Common myeloid progenitor, CD34-positive (primary cell): ENCODE data around the gene CFH.
A peak's percentile ranks its signal among the peaks of the same experiment; 100 is the strongest.

Experiments
- CTCF ChIA-PET: fragments of 350-600 bp; sonication (Branson Sonifier 250); formaldehyde crosslinking; loops from one replicate; lab custom pipeline; 2021; ENCODE audit warnings: antibody characterized with exemption; lab: Charles Lee
- POLR2A ChIA-PET: fragments of 350-600 bp; sonication (Branson Sonifier 250); formaldehyde crosslinking; loops from one replicate; lab custom pipeline; 2021; ENCODE audit warnings: antibody characterized with exemption; lab: Charles Lee
- DNase-seq, 3 donors: peaks; one replicate each; pipeline versions ENCODE4 v3.0.0 to v3.0.0-alpha.2; 2013
- H3K27ac ChIP-seq, 2 experiments: 1 replicate in 1 of 2; 2 replicates in 1 of 2; pipeline ENCODE4 v1.7.0; 2013; ENCODE audit warnings: inconsistent platforms in 2 of 2, low read length in 2 of 2, mild to moderate bottlenecking in 2 of 2, low read depth in 1 of 2, moderate library complexity in 1 of 2; ENCODE audit not compliant: severe bottlenecking in 2 of 2, insufficient read depth in 1 of 2, poor library complexity in 1 of 2
- H3K27me3 ChIP-seq, 5 experiments: replicated peaks in 2 of 5; 1 replicate in 3 of 5; 2 replicates in 2 of 5; pipeline versions ENCODE4 v1.6.1 to v1.7.0; 2013; ENCODE audit warnings: low read length in 4 of 5, mild to moderate bottlenecking in 2 of 5, moderate library complexity in 2 of 5, inconsistent platforms in 1 of 5; ENCODE audit not compliant: insufficient read depth in 5 of 5, control insufficient read depth in 4 of 5
- H3K36me3 ChIP-seq, 4 experiments: 1 replicate in 2 of 4; 2 replicates in 2 of 4; pipeline versions ENCODE4 v1.6.1 to v1.7.0; 2013; ENCODE audit warnings: low read length in 3 of 4, control low read depth in 1 of 4, mild to moderate bottlenecking in 1 of 4; ENCODE audit not compliant: control insufficient read depth in 4 of 4, insufficient read depth in 4 of 4
- H3K4me1 ChIP-seq, 4 experiments: 1 replicate in 3 of 4; 2 replicates in 1 of 4; pipeline versions ENCODE4 v1.6.1 to v1.7.1; 2013; ENCODE audit warnings: low read length in 3 of 4, mild to moderate bottlenecking in 3 of 4, control low read depth in 1 of 4, inconsistent platforms in 1 of 4, moderate library complexity in 1 of 4; ENCODE audit not compliant: control insufficient read depth in 4 of 4, insufficient read depth in 4 of 4; ENCODE audit errors: control extremely low read depth in 1 of 4
- H3K4me3 ChIP-seq, 7 experiments: 1 replicate in 4 of 7; 2 replicates in 3 of 7; pipeline versions ENCODE4 v1.5.1 to v1.7.0; 2013; ENCODE audit warnings: mild to moderate bottlenecking in 7 of 7, low read length in 6 of 7, moderate library complexity in 6 of 7, inconsistent platforms in 2 of 7, low read depth in 2 of 7, control low read depth in 1 of 7; ENCODE audit not compliant: insufficient read depth in 4 of 7, control insufficient read depth in 1 of 7; ENCODE audit errors: extremely low read depth in 1 of 7
- H3K9me3 ChIP-seq, 5 experiments: 1 replicate in 4 of 5; 2 replicates in 1 of 5; pipeline versions ENCODE4 v1.6.1 to v1.7.1; 2013; ENCODE audit warnings: low read length in 4 of 5, mild to moderate bottlenecking in 2 of 5, inconsistent platforms in 1 of 5, low read depth in 1 of 5, moderate library complexity in 1 of 5; ENCODE audit not compliant: control insufficient read depth in 4 of 5, insufficient read depth in 2 of 5; ENCODE audit errors: control extremely low read depth in 1 of 5
- WGBS: methylation state at CpG from one replicate; pipeline ENCODE4 v1.1.5; 2013; ENCODE audit not compliant: insufficient coverage; 5-methylcytosine and 5-hydroxymethylcytosine counted together

Gene CFH

GRCh38 chr1:196677781-196678509 lies 26.1 kb downstream of the CFH start:
- no CpG with 5 or more reads among the region's 2 CpGs for WGBS
- no peak for DNase-seq
- ChIA-PET POLR2A (no interaction called here), CTCF (no interaction called here)
- Histone ChIP-seq H3K4me1 (no peaks in the 10 kb centered on the region), H3K36me3 (peaks cover 0 to 12% (median 5%) of the 10 kb centered on the region in 4 experiments), H3K9me3 (no peaks in the 10 kb centered on the region), H3K27ac (no peak overlapping the region), H3K27me3 (no peaks in the 10 kb centered on the region), H3K4me3 (no peak overlapping the region)

GRCh38 chr1:196678510-196678884 lies 26.7 kb downstream of the CFH start:
- no peak overlapping the region for H3K27ac ChIP-seq
- ChIA-PET CTCF (no interaction called here), POLR2A (no interaction called here)
- 90% methylated on average over 3 of the region's 3 CpGs for WGBS
- H3K27me3 ChIP-seq, result no peaks in the 10 kb centered on the region
- H3K4me3 ChIP-seq, result no peak overlapping the region
- H3K9me3 ChIP-seq, result no peaks in the 10 kb centered on the region
- H3K4me1 ChIP-seq, result no peaks in the 10 kb centered on the region
- peaks cover 0 to 12% (median 5%) of the 10 kb centered on the region in 4 experiments for H3K36me3 ChIP-seq
- no peak for DNase-seq

DNA sequence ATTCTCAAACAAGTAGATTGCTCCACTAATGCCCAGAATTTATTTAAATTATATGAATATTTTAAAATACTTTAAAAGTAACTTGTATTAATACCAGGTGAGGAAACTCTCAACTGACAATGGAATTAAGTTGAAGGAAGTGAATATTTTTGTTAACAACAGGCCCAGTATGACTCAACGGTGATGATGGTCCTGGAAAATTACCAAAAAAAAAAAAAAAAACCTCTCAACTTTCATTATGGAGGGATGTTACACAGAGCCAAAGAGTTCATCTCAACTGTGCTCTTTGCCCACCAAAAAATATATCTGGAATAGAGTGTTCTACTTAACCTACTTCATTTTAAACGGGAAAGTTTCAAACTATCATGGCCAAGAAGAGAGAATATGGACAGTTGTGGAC lies 28.3 kb downstream of the CFH start:
- no peaks in the 10 kb centered on the region for H3K4me1 ChIP-seq
- DNase-seq, result no peak
- no peak overlapping the region for H3K4me3 ChIP-seq
- no peak overlapping the region for H3K27ac ChIP-seq
- ChIA-PET CTCF (no interaction called here), POLR2A (no interaction called here)
- no peaks in the 10 kb centered on the region for H3K27me3 ChIP-seq
- 100% methylated on average over 1 of the region's 2 CpGs for WGBS
- H3K36me3 ChIP-seq, result peaks cover 0 to 12% (median 5%) of the 10 kb centered on the region in 4 experiments
- no peaks in the 10 kb centered on the region for H3K9me3 ChIP-seq

- no peak overlapping the region for H3K27ac ChIP-seq
- no peaks in the 10 kb centered on the region for H3K4me1 ChIP-seq
- H3K36me3 ChIP-seq, result peaks cover 0 to 10% (median 4%) of the 10 kb centered on the region in 4 experiments
- no peaks in the 10 kb centered on the region for H3K9me3 ChIP-seq
- POLR2A ChIA-PET, result no interaction called here
- no peaks in the 10 kb centered on the region for H3K27me3 ChIP-seq
- H3K4me3 ChIP-seq, result no peak overlapping the region
- CTCF ChIA-PET, result no interaction called here
- DNase-seq, result peak in 2 of 3 donors; percentile 7 to 10
- 100% methylated on average over 2 of the region's 4 CpGs for WGBS
Measured at GRCh38 chr1:196684476-196684875, 32.6 kb downstream of the CFH start.

- Histone ChIP-seq H3K27ac (no peak overlapping the region), H3K27me3 (no peaks in the 10 kb centered on the region), H3K4me3 (no peak overlapping the region), H3K9me3 (no peaks in the 10 kb centered on the region), H3K36me3 (peaks cover 0 to 16% (median 4%) of the 10 kb centered on the region in 4 experiments), H3K4me1 (no peaks in the 10 kb centered on the region)
- ChIA-PET POLR2A (no interaction called here), CTCF (no interaction called here)
- no peak for DNase-seq
- no CpG with 5 or more reads among the region's 1 CpG for WGBS
Measured at GRCh38 chr1:196685506-196685905, 33.7 kb downstream of the CFH start.

DNA sequence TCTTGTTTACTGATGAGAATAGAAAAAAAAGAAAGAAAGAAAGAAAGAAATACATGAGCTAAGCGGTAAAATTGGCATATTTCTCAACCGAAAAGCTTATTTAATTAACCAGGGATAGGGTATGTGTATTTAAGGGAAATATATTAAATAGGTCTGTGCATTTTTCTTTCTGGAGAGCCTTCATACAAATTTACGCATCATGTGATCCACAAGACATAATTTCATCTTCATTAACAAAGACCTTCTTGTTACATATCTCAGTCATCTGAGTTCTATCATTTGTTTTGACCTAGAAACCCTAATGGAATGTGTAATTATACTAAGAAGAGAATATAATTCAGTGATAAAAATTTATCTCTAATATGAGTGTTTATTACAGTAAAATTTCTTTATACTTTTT lies 37.2 kb downstream of the CFH start:
- CTCF ChIA-PET, result no interaction called here
- H3K36me3 ChIP-seq, result peaks cover 0 to 24% (median 3%) of the 10 kb centered on the region in 4 experiments
- H3K27me3 ChIP-seq, result no peaks in the 10 kb centered on the region
- H3K4me1 ChIP-seq, result no peaks in the 10 kb centered on the region
- peaks cover 0 to 3% (median 0%) of the 10 kb centered on the region in 5 experiments for H3K9me3 ChIP-seq
- H3K4me3 ChIP-seq, result no peak overlapping the region
- 100% methylated on average over 1 of the region's 3 CpGs for WGBS
- no peak overlapping the region for H3K27ac ChIP-seq
- POLR2A ChIA-PET, result no interaction called here
- no peak for DNase-seq

- no peak for DNase-seq
- H3K9me3 ChIP-seq, result peaks cover 0 to 3% (median 0%) of the 10 kb centered on the region in 5 experiments
- no peaks in the 10 kb centered on the region for H3K4me1 ChIP-seq
- no peak overlapping the region for H3K4me3 ChIP-seq
- POLR2A ChIA-PET, result no interaction called here
- H3K27ac ChIP-seq, result no peak overlapping the region
- WGBS, result 93% methylated on average over 3 of the region's 5 CpGs
- CTCF ChIA-PET, result no interaction called here
- no peaks in the 10 kb centered on the region for H3K27me3 ChIP-seq
- H3K36me3 ChIP-seq, result peaks cover 0 to 23% (median 1%) of the 10 kb centered on the region in 4 experiments
Measured at GRCh38 chr1:196690582-196690981, 38.7 kb downstream of the CFH start.
